HG02759 (cell line): Measurements from ENCODE around the gene NXNL2.
A peak's percentile ranks its signal among the peaks of the same experiment; 100 is the strongest.

Experiments
- ATAC-seq: cut with Tn5 transposase; IDR thresholded peaks from one replicate; pipeline ENCODE4 v1.9.1; 2021; ENCODE audit warnings: mild to moderate bottlenecking, moderate library complexity; ENCODE audit not compliant: unreplicated experiment

The NXNL2 gene

DNA sequence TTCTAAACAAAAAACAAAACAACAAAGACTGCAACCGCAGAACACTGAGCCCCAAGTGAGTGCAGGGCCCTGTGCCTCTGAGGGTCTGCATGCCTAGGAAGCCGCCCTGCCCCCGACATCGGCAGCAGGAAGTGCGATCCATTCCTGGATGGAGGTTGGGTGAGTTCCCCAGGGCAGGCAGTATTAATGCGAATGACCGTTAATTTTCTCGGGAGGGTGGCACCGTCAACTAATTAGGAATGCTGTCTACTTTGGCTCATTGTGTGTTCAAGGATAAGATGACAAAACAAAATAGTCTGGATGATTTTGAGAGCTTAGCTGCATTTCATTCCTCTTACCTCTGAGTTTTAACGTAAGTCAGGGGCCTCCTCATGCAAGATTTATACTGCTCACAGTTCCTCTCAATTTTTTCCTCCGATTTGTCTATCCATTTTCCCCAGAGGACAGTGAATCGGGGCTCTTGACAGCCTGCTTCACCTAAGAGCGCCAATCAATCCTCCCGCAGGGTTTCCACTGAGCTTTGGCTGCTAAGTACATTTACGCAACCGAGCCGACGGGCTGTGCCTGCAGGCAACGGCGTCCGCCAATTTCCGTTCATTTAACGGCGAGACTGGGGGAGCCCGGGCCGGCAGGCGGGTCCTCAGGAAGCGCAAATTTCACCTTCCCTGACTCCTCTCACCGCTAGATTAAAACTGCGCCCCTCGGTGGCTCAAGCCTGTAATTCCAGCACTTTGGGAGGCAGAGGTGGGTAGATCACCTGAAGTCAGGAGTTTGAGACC, 2.9 kb upstream of the NXNL2 start:
- ATAC-seq: no peak

DNA sequence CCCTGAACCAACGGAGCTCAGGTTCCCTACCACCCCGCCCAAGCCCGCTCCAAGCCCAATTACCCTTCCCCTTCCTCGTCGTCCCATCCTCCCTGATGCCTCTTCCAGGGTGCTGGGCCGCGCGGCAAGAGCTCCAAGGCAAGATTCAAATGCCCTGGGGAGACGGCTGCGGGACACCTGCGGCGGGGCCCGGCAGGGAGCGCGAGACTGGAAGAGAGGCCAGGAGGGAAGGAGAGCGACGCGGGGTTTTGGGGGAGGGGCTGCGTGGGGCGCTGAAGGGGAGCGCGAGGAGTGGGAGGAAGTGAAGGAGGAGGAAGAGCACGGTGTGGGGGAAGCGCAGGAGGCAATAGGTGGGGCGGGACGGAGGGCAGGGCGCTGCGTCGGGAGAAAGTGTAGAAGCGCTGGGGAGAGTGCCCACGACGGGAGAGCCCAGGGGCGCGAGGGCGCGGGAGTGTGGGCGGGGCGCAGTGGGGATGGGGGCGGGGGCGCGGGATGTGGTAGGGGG, 975 bp upstream of the NXNL2 start:
- no peak for ATAC-seq

DNA sequence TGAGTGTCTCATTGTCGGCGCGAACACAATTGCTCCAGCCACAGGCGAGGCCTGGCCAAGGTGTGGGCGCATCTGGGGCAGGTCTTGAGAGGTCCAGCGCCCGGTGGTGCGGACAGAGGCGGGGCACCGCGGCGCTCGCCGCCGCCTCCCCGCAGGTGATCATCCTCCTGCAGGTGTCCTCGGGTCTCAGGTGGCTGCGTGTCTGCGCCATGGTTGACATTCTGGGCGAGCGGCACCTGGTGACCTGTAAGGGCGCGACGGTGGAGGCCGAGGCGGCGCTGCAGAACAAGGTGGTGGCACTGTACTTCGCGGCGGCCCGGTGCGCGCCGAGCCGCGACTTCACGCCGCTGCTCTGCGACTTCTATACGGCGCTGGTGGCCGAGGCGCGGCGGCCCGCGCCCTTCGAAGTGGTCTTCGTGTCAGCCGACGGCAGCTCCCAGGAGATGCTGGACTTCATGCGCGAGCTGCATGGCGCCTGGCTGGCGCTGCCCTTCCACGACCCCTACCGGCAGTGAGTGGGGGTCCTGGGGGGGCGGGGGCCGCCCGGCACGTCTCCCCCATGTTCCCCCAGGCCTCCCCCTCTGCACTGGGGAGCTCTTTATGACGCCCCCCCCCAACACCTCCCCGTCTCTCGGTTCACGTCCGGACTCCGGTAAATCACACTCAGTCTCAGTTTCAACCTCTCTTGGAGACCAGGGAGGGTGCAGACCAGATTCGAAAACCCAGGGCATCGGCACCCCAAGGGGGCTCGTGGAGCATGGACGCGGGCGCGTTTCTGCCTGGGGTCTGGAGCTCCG, 446 bp downstream of the NXNL2 start:
- no peak for ATAC-seq

DNA sequence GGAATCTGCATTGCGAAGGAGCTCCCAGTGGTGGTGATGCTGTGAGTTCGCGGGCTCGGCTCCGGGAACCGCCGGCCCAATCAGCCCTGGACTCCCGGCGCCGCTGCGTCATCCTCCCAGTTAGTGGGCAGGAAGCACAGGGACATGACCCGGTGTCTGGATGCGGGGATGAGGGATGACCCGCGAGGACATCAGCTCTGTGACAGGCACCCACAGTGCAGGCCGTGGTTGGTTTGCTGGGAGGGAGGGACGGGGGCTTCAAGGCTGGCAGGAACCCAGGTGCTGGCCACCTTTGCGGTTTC, 996 bp downstream of the NXNL2 start:
- ATAC-seq: no peak

DNA sequence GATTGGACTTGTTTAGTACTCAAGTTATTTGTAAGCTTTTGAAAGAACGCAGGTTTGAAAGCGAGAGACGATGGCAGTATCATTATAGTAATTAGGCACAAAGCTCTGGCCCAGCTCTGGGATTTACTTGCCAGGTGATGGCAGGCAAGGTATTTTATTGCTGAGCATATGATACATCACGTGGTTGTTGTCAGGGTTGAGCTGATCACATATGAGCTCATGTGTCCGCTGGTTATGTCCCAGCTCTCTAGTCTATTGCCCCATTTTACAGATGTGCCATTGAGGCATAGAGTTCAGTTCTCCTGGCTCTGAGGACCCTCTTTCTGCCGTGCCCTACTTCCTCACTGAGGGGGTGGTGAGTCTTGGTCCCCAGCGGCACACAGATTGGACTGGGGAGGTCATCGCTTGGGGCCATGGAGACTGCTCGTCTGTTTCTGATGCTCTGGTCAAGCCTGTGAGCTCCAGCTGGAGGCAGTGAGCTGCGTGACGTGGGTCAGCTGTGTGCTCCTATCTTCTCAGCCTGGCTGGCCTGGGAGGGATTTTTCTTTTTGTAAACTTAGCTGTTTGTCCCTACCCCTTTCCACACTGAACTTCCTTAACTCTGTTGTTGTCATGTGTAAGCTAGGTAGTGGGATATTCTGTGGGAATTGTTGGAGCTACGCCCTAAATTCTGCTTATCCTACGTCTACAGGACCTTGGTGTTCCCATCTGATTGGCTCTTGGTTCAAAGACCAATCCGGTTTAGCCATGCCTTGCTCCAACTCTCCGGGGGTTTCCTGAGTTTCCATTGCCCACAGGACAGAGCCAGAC, 2.2 kb downstream of the NXNL2 start:
- ATAC-seq: no peak

DNA sequence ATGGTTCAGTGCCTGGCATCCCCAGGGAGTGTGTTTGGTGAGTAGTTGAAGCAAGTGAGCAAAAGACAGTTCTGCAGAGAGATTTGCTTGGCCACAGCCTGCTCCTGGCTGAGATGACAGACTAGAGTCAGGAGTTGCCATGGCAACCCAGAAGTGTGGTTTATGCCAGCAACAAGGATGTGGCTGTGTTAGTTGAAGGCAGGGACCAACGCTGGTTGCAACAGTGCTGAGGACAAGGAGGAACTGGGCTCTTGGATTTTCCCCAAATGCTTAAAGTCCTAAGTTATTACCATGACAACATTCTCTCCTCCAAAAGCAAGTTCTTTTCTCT, 2.7 kb downstream of the NXNL2 start:
- no peak for ATAC-seq

DNA sequence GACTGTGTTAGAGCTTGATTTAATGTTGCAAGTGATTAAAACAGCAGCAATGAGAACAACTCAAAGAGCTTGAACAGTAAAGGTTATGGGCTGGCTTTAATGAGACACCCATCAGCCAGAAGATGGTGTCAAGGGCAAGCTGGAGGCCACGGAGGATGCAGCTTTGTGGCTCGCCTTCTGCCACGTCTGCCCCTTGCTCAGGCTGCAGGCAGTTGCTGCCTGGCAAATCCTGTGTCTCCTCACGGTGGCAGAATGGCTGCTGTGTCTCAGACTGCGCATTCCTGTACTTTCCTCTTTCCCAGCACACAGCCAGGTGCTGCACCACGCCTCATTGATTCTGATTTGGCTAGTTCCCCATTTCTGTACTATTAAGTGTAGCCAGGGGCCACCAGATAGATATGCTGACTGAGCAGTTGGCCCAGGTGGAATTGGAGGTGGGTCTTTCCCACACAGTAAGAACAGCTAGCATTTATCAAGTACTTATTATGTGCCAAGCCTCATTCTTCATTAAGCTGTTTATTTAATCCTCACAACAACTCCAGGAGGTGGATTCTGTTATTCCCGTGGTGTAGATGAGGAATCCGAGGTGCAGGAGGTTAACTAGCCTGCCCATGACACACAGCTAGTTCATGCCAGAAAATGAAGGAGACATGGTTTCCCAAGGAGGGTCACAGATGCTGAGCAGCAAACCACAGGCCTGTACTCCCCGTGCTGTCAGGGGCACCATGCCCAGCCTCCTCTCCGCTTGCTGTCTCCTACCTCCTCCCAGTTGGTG, 3.5 kb downstream of the NXNL2 start:
- no peak for ATAC-seq

DNA sequence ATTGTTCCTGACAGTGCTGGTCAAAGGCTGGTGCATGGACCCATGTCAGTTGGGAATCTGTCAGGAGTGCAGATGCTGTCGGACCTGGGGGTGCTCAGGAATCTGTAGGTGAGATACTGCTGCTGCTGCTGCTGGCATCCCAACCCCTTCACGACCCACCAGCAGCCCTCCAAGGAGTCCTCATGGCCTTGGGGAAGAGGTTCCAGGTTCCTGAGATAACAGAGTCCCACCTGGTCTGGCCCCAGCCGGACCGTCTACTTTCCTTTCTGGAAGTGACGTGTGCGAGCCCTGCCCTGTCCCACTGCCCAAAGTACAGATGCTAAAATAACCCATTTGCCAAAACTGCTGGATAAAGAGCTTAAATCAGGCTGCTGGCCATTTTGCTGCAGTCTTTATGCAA, 4.3 kb downstream of the NXNL2 start:
- ATAC-seq: no peak

DNA sequence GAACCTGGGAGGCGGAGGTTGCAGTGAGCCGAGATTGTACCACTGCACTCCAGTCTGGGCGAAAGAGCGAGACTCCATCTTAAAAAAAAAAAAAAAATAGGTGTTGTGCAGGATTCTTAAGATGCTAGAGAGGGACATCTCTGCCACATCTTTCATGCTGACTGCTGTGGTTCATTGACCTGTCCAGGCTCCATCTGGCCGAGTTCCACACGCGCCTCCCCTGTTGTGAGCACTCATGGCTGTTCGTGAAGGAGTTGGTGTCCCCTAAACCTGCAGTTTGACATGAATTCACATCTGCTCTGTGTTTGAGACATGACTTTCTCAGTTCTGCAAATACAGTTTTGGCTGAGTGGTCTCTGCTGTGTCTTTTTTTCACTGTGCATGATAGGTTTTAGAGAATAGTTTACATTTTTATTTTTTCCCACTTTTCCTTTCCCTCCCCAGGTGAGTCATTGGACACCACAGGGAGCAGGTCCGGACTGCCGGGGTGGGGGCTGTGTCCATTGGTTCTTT, 5.3 kb downstream of the NXNL2 start:
- ATAC-seq: no peak

DNA sequence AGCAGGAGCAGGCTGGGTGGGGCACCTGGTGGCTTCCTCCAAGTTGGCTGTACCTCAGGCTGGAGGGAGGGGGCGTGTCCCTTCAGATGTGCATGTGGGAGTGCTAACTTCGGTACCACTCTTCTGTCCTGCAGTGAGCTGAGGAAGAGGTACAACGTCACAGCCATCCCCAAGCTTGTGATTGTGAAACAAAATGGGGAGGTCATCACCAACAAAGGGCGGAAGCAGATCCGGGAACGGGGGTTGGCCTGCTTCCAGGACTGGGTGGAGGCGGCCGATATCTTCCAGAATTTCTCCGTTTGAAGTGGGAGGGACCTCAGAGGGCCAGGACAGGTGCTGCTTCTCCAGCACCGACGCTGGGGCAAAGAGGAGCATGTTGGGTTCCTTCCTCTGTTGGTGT, 9.3 kb downstream of the NXNL2 start:
- no peak for ATAC-seq

DNA sequence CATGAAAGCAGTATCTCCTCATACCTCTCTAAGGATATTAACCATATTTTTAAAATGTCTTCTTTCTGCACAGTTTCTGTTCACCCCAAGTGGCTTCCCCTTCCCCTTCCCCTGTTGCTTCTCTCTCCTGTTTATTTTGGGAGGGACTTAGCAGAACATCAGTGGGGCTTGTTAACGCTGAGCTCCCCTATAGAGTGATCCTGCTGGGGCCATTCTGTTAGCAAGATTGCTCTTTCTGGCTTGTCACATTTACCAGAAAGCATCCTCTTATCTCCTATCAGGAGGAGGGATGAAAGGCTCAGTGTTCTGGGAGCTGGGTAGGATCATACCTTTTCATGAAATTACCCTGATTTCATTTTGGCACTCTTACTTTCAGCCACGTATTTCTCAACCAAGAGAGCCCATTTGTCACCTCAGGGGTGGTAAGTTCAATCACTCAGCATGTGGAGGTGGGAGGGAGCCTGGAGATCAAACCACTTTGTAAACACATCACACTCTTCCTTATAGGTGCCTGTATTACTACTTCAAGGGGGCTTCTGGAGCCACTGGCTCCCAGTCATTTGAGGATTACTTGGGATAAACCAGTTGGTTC, 16.7 kb downstream of the NXNL2 start:
- ATAC-seq: no peak

DNA sequence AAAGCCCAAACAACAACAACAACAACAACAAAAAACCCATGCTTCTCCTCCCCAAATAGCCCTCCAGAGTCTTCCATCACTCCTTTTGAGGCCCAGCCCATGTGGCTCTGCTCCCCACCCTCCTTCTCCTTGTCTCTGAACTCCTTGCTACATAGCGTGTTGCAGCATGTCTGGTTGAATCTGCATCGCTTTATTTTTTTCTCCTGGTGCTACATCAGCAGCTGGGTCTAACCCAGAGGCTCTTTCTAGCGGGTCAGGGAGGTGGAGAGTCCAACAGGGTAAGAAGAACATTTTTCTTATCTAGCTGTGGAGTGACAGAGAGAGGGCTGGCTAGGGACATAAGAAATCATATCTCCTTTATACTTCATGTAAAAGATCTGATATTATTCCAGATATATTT, 18.4 kb downstream of the NXNL2 start:
- ATAC-seq: no peak

DNA sequence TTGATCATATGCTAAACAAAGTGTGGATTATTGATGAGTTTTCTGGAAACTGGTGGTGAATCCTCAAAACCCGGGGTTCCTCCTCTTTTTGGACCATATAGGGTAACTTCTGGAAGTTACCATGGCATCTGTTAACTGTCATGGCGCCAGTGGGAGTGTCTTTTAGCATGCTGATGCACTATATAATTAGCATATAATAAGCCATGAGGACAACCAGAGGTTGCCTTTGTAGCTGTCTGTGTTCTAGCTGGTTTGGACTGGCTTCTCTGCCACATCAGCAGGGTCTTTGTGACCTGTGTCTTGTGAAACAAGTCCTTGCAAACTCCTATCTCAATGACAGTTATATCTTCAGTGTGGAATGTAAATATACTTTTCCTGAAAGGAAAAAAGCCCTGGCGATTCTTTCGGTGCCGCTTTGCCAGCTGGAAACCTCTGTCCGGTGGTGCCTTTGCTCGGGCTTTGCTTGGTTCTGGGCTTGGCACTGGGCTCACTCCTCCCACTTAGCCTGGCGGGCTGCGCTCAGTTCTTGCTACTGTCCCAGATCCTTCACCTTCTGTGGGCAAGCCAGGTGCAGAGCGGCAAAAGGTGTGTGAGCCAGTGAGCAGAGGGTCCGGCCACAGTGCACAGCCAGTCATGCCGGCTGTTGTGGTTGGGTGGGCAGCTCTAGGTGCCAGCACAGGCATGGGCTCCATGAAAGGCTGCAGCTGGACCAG, 20.4 kb downstream of the NXNL2 start:
- ATAC-seq: no peak

DNA sequence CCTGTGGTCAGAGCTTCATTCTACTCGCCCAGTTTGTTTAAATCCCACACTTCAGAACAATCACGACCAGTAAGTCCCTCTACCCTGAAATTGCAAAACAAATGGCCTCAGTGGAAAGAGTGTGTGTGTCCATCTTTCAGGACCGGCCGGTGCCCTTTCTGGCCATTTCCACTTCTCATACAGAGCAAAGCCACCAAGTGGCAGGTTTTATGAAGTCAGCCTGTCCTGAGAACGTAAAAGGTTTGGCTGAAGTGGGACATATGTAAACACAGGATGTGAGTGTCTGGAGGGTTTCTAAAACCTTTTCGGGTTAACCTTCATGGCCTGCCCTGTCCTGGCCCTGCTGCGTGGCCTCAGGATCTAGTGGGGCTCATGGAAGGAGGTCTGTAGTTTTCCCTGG, 24.7 kb downstream of the NXNL2 start:
- ATAC-seq: no peak

DNA sequence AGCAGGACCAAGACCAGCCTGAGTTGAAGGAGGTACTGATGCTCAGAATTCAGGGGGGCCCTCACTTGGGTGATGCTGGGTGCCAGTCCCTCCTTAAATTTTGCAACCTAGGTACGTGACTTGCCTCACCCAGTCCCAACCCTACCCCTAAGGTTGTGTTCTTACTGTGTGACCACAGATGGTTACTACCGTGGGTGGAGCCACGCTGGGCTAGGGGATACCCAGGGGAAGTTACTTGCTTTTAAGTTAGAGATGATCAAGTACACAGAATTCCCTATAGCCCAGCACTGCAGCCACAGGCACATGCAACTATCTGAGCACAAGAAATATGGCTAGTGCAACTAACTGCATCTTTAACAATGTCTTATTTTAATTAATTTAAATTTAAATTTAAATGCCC, 32.9 kb downstream of the NXNL2 start:
- peak; percentile 91 for ATAC-seq

DNA sequence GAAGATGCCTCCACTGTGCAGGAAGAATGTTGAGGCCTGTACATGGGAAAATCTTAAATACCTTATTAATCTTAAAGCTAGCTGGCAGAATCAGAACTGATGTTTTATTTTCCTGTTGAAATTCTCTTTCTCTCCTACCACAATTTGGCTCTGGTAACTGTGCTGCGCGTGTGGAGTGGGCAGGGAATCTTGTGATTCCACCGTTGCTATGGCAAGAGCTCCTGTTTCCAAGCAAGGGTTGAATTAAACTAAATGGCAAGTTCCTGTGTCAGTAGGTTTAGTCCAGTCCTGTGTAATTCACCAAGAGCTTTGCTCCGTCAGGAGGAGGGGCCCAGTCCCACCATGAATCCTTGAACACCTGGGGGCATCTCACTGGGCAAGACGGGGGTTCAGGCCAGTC, 36.4 kb downstream of the NXNL2 start:
- no peak for ATAC-seq

DNA sequence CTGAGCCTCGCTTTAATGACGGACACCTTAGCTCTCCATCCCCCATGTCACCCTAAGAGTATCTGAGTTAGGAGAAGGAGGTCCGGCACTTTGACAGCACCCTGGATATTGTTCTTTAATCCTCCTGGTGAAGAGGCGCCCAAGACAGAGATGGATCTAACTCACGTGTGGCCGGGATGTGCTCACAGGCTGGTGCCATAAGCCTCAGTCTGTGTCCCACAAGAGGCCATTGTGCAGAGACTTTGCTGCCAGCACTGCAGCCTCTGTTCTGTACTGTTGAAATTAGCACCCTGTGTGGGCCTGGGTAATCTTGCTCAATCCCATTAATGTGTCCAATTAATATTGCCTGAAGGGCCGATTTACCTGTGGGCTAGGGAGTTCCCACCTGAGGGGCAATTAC, 37.7 kb downstream of the NXNL2 start:
- ATAC-seq: no peak

DNA sequence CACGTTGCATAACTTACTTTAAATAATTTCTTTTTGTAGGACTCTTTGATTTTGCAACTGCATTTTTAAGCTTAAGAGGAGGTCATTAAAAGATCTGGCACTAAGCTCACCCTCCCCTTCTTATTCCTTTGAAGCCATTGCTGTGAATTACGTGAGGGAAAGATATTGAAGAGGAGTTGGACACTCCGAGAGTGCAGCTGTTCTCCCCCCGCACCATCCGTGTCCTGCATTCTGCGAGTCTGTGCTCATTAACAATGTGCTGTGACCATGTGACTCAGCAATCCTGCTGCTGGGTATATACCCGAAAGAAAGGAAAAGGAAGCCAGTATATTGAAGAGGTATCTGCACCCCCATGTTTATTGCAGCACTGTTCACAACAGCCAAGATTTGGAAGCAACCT, 40.0 kb downstream of the NXNL2 start:
- no peak for ATAC-seq

DNA sequence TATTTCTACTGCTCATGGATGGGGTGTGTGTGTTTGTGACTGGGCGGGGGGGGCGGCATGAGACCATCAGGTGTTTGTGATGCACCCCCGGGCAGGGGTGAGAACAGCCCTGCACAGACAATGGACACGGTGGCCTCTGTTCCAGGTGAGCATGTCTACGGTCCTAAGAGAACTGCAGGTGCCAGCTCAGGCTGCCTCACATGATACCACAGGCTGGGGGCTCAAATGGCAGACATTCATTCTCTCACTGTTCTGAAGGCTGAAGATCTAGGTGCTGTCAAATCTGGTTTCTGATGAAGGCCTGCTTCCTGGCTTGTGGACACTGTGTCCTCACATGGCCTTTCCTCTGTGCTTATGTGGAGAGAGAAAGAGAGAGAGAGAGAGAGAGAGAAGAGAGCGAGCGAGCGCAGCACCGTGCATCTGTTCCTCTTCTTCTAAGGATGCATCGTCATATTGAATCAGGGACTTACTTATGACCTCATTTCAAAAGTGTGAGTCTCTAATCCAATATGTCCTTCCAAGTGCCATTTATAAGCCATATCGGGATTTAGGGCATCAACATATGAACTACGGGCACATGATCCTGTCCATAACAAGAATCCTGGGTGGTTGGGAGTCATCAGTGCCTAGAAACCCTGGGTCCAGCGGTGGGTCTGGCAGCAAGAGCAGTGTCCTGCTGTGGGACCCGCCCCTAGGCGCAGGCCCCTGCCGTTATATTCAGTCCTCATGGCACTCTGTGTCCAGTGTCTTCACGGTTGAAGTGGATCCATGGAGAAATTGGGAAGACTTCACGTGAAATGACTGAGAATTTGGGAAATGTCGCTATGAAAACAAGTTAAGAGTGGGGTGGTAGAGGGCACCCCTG, 42.5 kb downstream of the NXNL2 start:
- ATAC-seq: no peak
